CD4-positive, alpha-beta T cell treated with Interleukin-4 for 4 hours (primary cell): ENCODE data around the gene POU4F2.

Source experiments
- DNase-seq: peaks from one replicate; pipeline ENCODE4 v3.0.0-alpha.2; 2020

The POU4F2 gene

GRCh38 chr4:146638786-146639505 is at the start of gene POU4F2:
Gene POU4F2 (plus strand): TSS chr4:146638893. CDS start chr4:146639141, 248 bp downstream.
- no peak for DNase-seq

GRCh38 chr4:146590801-146591200 is 47.9 kb upstream of the POU4F2 start:
- no peak for DNase-seq

- no peak for DNase-seq
Measured at GRCh38 chr4:146592019-146592418, 46.7 kb upstream of the POU4F2 start.

- no peak for DNase-seq
Measured at GRCh38 chr4:146632770-146633470, 5.8 kb upstream of the POU4F2 start.

- DNase-seq = no peak
Measured at GRCh38 chr4:146633471-146633800, 5.3 kb upstream of the POU4F2 start.

GRCh38 chr4:146634825-146635224 is 3.9 kb upstream of the POU4F2 start:
- no peak for DNase-seq

- no peak for DNase-seq
Measured at GRCh38 chr4:146637621-146638332, 916 bp upstream of the POU4F2 start.

- no peak for DNase-seq
Measured at GRCh38 chr4:146638333-146638785, 334 bp upstream of the POU4F2 start.

- DNase-seq = no peak
Measured at GRCh38 chr4:146639506-146639932, 826 bp downstream of the POU4F2 start.

GRCh38 chr4:146640021-146640464 is 1.4 kb downstream of the POU4F2 start:
- no peak for DNase-seq

- DNase-seq = no peak
Measured at GRCh38 chr4:146640465-146641061, 1.9 kb downstream of the POU4F2 start.

GRCh38 chr4:146641762-146642161 is 3.1 kb downstream of the POU4F2 start:
- DNase-seq = no peak

GRCh38 chr4:146643812-146644401 is 5.2 kb downstream of the POU4F2 start:
- no peak for DNase-seq

- no peak for DNase-seq
Measured at GRCh38 chr4:146645921-146646320, 7.2 kb downstream of the POU4F2 start.

- DNase-seq = no peak
Measured at GRCh38 chr4:146646593-146647325, 8.1 kb downstream of the POU4F2 start.

GRCh38 chr4:146647615-146648460 is 9.1 kb downstream of the POU4F2 start:
- DNase-seq = no peak

GRCh38 chr4:146648461-146648783 is 9.7 kb downstream of the POU4F2 start:
- no peak for DNase-seq

GRCh38 chr4:146649232-146649631 is 10.5 kb downstream of the POU4F2 start:
- no peak for DNase-seq

- no peak for DNase-seq
Measured at GRCh38 chr4:146650034-146650433, 11.3 kb downstream of the POU4F2 start.

GRCh38 chr4:146654687-146655520 is 16.2 kb downstream of the POU4F2 start:
- DNase-seq = no peak

- no peak for DNase-seq
Measured at GRCh38 chr4:146655521-146655856, 16.8 kb downstream of the POU4F2 start.
